ENCODE results near the gene NELL1.

GRCh38 chr11:20962581-20962980 lies 293.2 kb downstream of the NELL1 start:
- no peak for TF ChIP-seq CTCF (IDR thresholded peaks at IDR 0.05)
- no peak for TF ChIP-seq EZH2 (IDR thresholded peaks at IDR 0.05)
- TF ChIP-seq EZH2phosphoT487 (IDR thresholded peaks at IDR 0.05): no peak

Measured in neural progenitor cell (in vitro differentiated cells).